H9 (cell line): Measurements from ENCODE around the gene HECW1. TPM values are rescaled to one million over a fixed set of nuclear protein-coding genes. Genes with fewer than 3 reads are reported as not detected.

ENCODE experiments used
- DNase-seq: peaks from one replicate; pipeline ENCODE4 v3.0.0-alpha.2; 2017
- H2AFZ ChIP-seq: one replicate; pipeline ENCODE4 v1.6.1; 2013; ENCODE audit warnings: mild to moderate bottlenecking, low read length, control low read depth, moderate library complexity
- H2AK5ac ChIP-seq: 2 replicates; pipeline ENCODE4 v1.6.1; 2013; ENCODE audit warnings: low read length, control low read depth, mixed read lengths; ENCODE audit not compliant: insufficient read length
- H2BK120ac ChIP-seq: one replicate; pipeline ENCODE4 v1.6.1; 2013; ENCODE audit warnings: low read depth, mild to moderate bottlenecking, low read length, control low read depth, inconsistent platforms; ENCODE audit not compliant: poor library complexity, severe bottlenecking
- H2BK12ac ChIP-seq: 2 replicates; pipeline ENCODE4 v1.6.1; 2013; ENCODE audit warnings: low read length, control low read depth, mixed read lengths, low read depth; ENCODE audit not compliant: insufficient read length
- H2BK15ac ChIP-seq: 2 replicates; pipeline ENCODE4 v1.6.1; 2013; ENCODE audit warnings: low read depth, low read length, control low read depth
- H2BK20ac ChIP-seq: one replicate; pipeline ENCODE4 v1.6.1; 2013; ENCODE audit warnings: low read depth, mild to moderate bottlenecking, low read length, control low read depth, inconsistent platforms; ENCODE audit not compliant: poor library complexity, severe bottlenecking
- H2BK5ac ChIP-seq: 2 replicates; pipeline ENCODE4 v1.6.1; 2013; ENCODE audit warnings: low read length, control low read depth, mixed read lengths; ENCODE audit not compliant: insufficient read length
- H3K14ac ChIP-seq: 2 replicates; pipeline ENCODE4 v1.6.1; 2013; ENCODE audit warnings: low read length, control low read depth; ENCODE audit not compliant: insufficient read depth
- H3K18ac ChIP-seq: 2 replicates; pipeline ENCODE4 v1.6.1; 2013; ENCODE audit warnings: low read depth, mild to moderate bottlenecking, mixed read lengths, low read length, control low read depth; ENCODE audit not compliant: insufficient read length
- H3K23ac ChIP-seq: 2 replicates; pipeline ENCODE4 v1.6.1; 2013; ENCODE audit warnings: low read length, control low read depth, mixed read lengths, low read depth; ENCODE audit not compliant: insufficient read length
- H3K23me2 ChIP-seq: 2 replicates; pipeline ENCODE4 v1.6.1; 2013; ENCODE audit warnings: low read depth, mild to moderate bottlenecking, mixed read lengths, low read length, control low read depth; ENCODE audit not compliant: insufficient read length, poor library complexity, severe bottlenecking
- H3K27ac ChIP-seq: 2 replicates; pipeline ENCODE4 v1.5.1; 2013; ENCODE audit warnings: low read length, control low read depth, mixed read lengths, low read depth; ENCODE audit not compliant: insufficient read length
- H3K27me3 ChIP-seq: 2 replicates; pipeline ENCODE4 v1.6.1; 2013; ENCODE audit warnings: low read length, control low read depth, inconsistent platforms; ENCODE audit not compliant: insufficient read depth
- H3K4ac ChIP-seq: 2 replicates; pipeline ENCODE4 v1.6.1; 2013; ENCODE audit warnings: low read depth, mild to moderate bottlenecking, control low read depth, inconsistent platforms, low read length, moderate library complexity
- H3K4me1 ChIP-seq: 2 replicates; pipeline ENCODE4 v1.6.1; 2013; ENCODE audit warnings: low read length, control low read depth, inconsistent platforms; ENCODE audit not compliant: insufficient read depth
- H3K4me2 ChIP-seq: 2 replicates; pipeline ENCODE4 v1.6.1; 2013; ENCODE audit warnings: low read length, control low read depth, mixed read lengths; ENCODE audit not compliant: insufficient read length, insufficient read depth
- H3K56ac ChIP-seq: 2 replicates; pipeline ENCODE4 v1.6.1; 2013; ENCODE audit warnings: low read depth, mild to moderate bottlenecking, mixed read lengths, low read length, control low read depth; ENCODE audit not compliant: insufficient read length
- H3K79me1 ChIP-seq: 2 replicates; pipeline ENCODE4 v1.6.1; 2013; ENCODE audit warnings: low read depth, mild to moderate bottlenecking, moderate library complexity, low read length, control low read depth, inconsistent platforms; ENCODE audit not compliant: insufficient read depth, poor library complexity, severe bottlenecking
- H3K79me2 ChIP-seq: 2 replicates; pipeline ENCODE4 v1.6.1; 2013; ENCODE audit warnings: low read length, control low read depth, inconsistent platforms; ENCODE audit not compliant: insufficient read depth
- H3K9ac ChIP-seq: 2 replicates; pipeline ENCODE4 v1.6.1; 2013; ENCODE audit warnings: low read length, control low read depth, mixed read lengths; ENCODE audit not compliant: insufficient read length; ENCODE audit errors: extremely low read depth
- H3K9me3 ChIP-seq: one replicate; pipeline ENCODE4 v1.6.1; 2013; ENCODE audit warnings: low read depth, low read length, inconsistent platforms; ENCODE audit not compliant: control insufficient read depth
- H3T11ph ChIP-seq: one replicate; pipeline ENCODE4 v1.6.1; 2013; ENCODE audit warnings: mild to moderate bottlenecking, low read length, control low read depth, inconsistent platforms
- H4K20me1 ChIP-seq: one replicate; pipeline ENCODE4 v1.6.1; 2013; ENCODE audit not compliant: control insufficient read depth, insufficient read length, insufficient read depth
- H4K5ac ChIP-seq: 2 replicates; pipeline ENCODE4 v1.6.1; 2013; ENCODE audit warnings: low read depth, mild to moderate bottlenecking, mixed read lengths, low read length, control low read depth; ENCODE audit not compliant: insufficient read length
- H4K8ac ChIP-seq: replicated peaks from 2 replicates; pipeline ENCODE4 v1.6.1; 2013; ENCODE audit warnings: low read length, control low read depth, mixed read lengths, low read depth; ENCODE audit not compliant: insufficient read length
- H4K91ac ChIP-seq: 2 replicates; pipeline ENCODE4 v1.6.1; 2013; ENCODE audit warnings: low read depth, mild to moderate bottlenecking, moderate library complexity, mixed read lengths, low read length, control low read depth; ENCODE audit not compliant: insufficient read length
- H3K27ac Mint-ChIP-seq, 3 experiments: 2 replicates in 2 of 3; 3 replicates in 1 of 3; pipeline ENCODE4 v1.8.0; 2020 to 2021; ENCODE audit warnings: mixed read lengths in 3 of 3, mild to moderate bottlenecking in 1 of 3, moderate library complexity in 1 of 3
- H3K27me3 Mint-ChIP-seq: 2 replicates; pipeline ENCODE4 v1.8.0; 2021; ENCODE audit warnings: low read depth, mild to moderate bottlenecking, moderate library complexity, mixed read lengths
- H3K36me3 Mint-ChIP-seq, 3 experiments: 2 replicates in 2 of 3; 3 replicates in 1 of 3; pipeline ENCODE4 v1.8.0; 2020 to 2021; ENCODE audit warnings: low read depth in 3 of 3, mixed read lengths in 3 of 3; ENCODE audit not compliant: insufficient read depth in 1 of 3
- H3K4me1 Mint-ChIP-seq, 2 experiments: 2 replicates each; pipeline ENCODE4 v1.8.0; 2020; ENCODE audit warnings: mixed read lengths in 2 of 2
- H3K4me3 Mint-ChIP-seq, 2 experiments: 2 replicates in 1 of 2; 3 replicates in 1 of 2; pipeline ENCODE4 v1.8.0; 2020 to 2021; ENCODE audit warnings: mild to moderate bottlenecking in 2 of 2, mixed read lengths in 2 of 2, moderate library complexity in 1 of 2
- H3K9me3 Mint-ChIP-seq, 2 experiments: 2 replicates in 1 of 2; 3 replicates in 1 of 2; pipeline ENCODE4 v1.8.0; 2020; ENCODE audit warnings: mild to moderate bottlenecking in 2 of 2, mixed read lengths in 2 of 2, moderate library complexity in 1 of 2
- CTCF ChIP-seq: fragments of 200-600 bp; sonication (generic); conservative IDR thresholded peaks from 3 replicates; pipeline ENCODE4 v1.8.0; 2021; ENCODE audit warnings: antibody characterized with exemption, mild to moderate bottlenecking
- WGBS: extraction: QIAGEN DNeasy Blood & Tissue Kit; methylation state at CpG from one replicate; pipeline ENCODE4 v1.1.7; 2013; ENCODE audit warnings: missing lambda C conversion rate, low lambda C conversion rate, mixed read lengths; ENCODE audit not compliant: insufficient read length; ENCODE audit errors: extremely low coverage; 5-methylcytosine and 5-hydroxymethylcytosine counted together
- total RNA-seq: library from RNA; stranded (reverse); gene quantifications from 2 replicates; pipeline ENCODE4 v1.2.1, GENCODE V29; 2021

HECW1 gene
- total RNA-seq, 1 experiment from 2014 or later, result 5.0 TPM

- no peak overlapping the region for H2BK12ac ChIP-seq
- H3K79me2 ChIP-seq, result no peaks in the 10 kb centered on the region
- no peak overlapping the region for H4K5ac ChIP-seq
- no peak for TF ChIP-seq CTCF
- H3T11ph ChIP-seq, result no peak overlapping the region
- H2BK20ac ChIP-seq, result no peak overlapping the region
- H2AFZ ChIP-seq, result no peak overlapping the region
- no peak overlapping the region for H3K9ac ChIP-seq
- H3K36me3 Mint-ChIP-seq, result no peaks in the 10 kb centered on the region
- peaks cover 11 to 18% of the 10 kb centered on the region in 2 experiments for H3K4me1 Mint-ChIP-seq
- no peaks in the 10 kb centered on the region for H3K9me3 Mint-ChIP-seq
- H3K56ac ChIP-seq, result no peak overlapping the region
- no peak overlapping the region for H3K4me2 ChIP-seq
- H3K23ac ChIP-seq, result no peak overlapping the region
- H4K8ac ChIP-seq, result no peak overlapping the region
- H3K27me3 Mint-ChIP-seq, result no peaks in the 10 kb centered on the region
- H2BK5ac ChIP-seq, result no peak overlapping the region
- no peak for DNase-seq
- no peak overlapping the region for H3K4me3 Mint-ChIP-seq
- H3K9me3 ChIP-seq, result no peaks in the 10 kb centered on the region
- H3K23me2 ChIP-seq, result no peaks in the 10 kb centered on the region
- no peak overlapping the region for H2BK15ac ChIP-seq
- H2BK120ac ChIP-seq, result no peak overlapping the region
- no peak overlapping the region for H4K91ac ChIP-seq
- H3K27ac Mint-ChIP-seq, result peak overlapping the region in 1 of 3 experiments; percentile 68; a peak in 1 of 7 replicates
- no peaks in the 10 kb centered on the region for H3K27me3 ChIP-seq
- WGBS, result no CpG with 5 or more reads among the region's 9 CpGs
- no peak overlapping the region for H2AK5ac ChIP-seq
- H3K79me1 ChIP-seq, result no peaks in the 10 kb centered on the region
- H4K20me1 ChIP-seq, result no peaks in the 10 kb centered on the region
- H3K14ac ChIP-seq, result no peak overlapping the region
- H3K4ac ChIP-seq, result no peak overlapping the region
- no peak overlapping the region for H3K27ac ChIP-seq
- H3K18ac ChIP-seq, result no peak overlapping the region
- no peaks in the 10 kb centered on the region; the same call in 1 of the 2 replicates for H3K4me1 ChIP-seq
Observed at GRCh38 chr7:43313628-43314378, 201.4 kb downstream of the HECW1 start.
